AG09319 (cell line): ENCODE data around the gene ST6GALNAC4.

Experiments
- DNase-seq: peaks from one replicate; pipeline ENCODE4 v3.0.0-alpha.2; 2010; ENCODE audit warnings: low read depth; ENCODE audit errors: extremely low read depth
- TF ChIP-seq, protein P1 (sequence below): IDR thresholded peaks from 2 replicates; pipeline ENCODE4 v1.5.1; 2011; ENCODE audit warnings: low read depth, mild to moderate bottlenecking, inconsistent platforms, low read length, moderate library complexity

Gene ST6GALNAC4

DNA sequence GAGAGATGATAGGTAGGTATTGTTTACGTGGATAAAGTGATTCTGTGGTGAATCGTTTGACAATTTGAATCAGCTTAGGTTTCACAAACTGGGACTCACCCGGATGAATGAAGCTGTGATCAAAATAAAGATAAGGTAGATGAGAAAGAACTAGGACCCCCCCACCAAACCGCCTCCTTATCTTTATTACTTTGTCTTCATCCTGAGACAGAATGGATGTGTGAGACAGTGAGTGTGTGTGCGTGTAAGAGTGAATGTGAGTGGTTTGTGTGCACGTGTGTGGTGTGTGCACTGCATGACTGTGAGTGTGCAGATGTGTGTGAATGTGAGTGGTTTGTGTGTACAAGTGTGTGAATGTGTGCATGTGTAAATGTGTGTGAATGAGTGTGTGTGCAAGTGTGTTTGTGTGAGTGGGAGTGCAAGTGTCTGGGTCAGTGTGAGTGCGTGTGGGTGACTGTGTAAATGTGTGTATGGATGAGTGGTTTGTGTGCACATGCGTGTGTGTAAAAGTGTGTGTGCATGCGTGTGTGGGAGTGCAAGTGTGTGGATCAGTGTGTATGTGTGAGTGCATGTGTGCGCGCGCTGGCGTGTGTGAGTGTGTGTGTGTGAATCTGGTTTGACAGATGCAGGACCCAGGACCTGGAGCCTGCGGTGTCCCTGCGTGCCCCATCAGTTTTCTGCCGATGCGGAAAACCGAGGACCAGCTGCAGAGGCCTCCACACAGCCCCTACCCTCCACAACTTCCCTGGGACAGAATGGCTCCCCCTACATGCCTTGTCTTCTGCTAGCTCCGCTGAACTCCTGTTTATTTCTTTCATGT, 51.0 kb downstream of the ST6GALNAC4 start:
- no peak for DNase-seq
- TF ChIP-seq, protein P1, sequence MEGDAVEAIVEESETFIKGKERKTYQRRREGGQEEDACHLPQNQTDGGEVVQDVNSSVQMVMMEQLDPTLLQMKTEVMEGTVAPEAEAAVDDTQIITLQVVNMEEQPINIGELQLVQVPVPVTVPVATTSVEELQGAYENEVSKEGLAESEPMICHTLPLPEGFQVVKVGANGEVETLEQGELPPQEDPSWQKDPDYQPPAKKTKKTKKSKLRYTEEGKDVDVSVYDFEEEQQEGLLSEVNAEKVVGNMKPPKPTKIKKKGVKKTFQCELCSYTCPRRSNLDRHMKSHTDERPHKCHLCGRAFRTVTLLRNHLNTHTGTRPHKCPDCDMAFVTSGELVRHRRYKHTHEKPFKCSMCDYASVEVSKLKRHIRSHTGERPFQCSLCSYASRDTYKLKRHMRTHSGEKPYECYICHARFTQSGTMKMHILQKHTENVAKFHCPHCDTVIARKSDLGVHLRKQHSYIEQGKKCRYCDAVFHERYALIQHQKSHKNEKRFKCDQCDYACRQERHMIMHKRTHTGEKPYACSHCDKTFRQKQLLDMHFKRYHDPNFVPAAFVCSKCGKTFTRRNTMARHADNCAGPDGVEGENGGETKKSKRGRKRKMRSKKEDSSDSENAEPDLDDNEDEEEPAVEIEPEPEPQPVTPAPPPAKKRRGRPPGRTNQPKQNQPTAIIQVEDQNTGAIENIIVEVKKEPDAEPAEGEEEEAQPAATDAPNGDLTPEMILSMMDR: no peak

DNA sequence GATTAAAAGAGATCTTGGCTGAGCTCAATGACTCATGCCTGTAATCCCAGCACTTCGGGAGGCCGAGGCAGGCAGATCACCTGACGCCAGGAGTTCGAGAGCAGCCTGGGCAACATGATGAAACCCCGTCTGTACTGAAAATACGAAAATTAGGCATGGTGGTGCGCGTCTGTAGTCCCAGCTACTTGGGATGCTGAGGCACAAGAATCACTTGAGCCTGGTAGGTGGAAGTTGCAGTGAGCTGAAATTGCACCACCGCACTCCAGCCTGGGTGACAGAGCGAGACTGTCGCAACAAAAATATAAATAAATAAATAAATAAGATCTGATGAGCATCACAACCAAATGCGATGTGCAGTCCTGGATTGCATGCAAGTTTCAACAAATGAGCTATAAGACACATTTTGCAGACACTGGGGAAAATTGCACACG, 53.6 kb downstream of the ST6GALNAC4 start:
- no peak for DNase-seq
- TF ChIP-seq, protein P1: no peak

DNA sequence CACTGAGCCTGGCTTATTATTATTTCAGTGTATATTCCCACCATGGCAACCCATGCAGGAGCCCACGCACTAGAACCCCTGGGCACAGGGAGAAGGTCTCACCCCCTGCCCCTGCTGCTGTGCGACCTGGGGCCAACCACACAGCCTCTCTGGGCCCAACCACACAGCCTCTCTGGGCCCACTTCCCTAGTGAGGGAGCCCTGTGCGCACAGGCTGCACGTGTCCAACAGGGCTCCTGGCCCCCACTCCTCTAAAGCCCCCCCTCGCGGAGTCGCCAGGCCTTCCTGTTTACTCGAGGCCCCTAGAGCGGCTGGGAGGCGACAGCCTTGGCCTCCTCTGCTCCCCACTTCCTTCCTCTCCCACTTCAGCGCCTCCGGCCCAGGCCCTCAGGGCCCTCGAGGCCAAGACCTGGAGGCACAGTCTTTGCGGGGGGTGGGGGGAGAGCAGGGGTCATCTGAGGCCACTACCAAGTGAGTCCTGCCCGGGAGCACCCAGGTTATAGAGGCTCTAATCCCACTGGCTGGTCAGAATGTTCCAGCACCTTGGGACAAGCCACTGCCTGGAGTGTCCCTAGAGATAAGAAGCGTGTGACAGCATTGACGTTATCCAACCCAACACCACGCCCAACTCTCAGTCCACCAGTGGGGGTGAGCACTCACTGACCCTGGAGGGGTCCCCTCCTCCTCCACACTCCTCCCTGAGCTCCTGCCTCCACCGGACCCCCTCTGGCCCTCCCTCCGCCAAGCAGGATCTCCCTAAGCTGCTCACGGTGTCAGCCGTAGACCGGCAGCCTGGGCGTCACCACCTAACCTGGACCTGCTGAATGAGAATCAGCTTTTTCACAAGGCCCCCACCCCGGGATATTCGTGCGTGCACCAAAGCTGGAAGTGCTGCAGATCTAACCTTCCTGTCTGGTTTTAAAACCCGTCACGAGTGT, 54.5 kb downstream of the ST6GALNAC4 start:
- TF ChIP-seq, protein P1: no peak
- DNase-seq: no peak

DNA sequence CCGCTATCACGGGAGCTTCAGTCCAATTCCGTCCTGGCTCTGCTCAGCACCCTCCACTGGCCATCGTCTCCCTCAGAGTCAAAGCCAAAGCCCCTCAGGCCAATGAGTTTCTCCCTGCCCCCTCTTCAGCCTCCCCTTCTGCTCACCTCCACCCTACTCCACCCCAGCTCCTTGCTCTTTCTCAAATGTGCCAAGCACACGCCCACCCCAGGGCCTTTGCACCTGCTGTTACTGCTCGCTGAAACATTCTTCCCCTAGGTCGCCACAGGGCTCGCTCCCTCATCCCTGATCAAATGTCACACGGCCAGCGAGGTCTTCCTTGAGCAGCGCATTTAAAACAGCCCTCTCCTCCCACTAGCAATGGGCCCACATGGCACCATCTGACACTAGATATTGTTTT, 56.1 kb downstream of the ST6GALNAC4 start:
- DNase-seq: no peak
- TF ChIP-seq, protein P1: no peak

DNA sequence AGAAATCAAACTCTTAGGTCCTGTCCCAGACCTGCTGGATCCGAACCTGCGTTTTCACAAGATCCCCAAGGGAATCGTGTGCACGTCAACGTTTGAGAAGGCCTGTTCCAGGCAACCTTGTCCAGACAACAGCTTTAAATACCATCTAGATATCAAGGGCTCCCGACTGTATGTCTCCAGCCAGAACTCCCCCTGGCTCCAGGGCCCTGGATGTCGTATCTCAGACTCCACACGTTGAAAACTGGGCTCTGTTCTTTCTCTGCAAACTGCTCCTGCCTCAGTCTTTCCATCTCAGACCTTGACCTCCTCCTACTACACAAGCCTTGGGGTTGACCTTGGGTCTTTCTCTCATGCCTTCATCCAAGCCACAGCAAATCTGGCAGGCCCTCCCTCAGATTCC, 56.6 kb downstream of the ST6GALNAC4 start:
- no peak for DNase-seq
- TF ChIP-seq, protein P1: no peak

DNA sequence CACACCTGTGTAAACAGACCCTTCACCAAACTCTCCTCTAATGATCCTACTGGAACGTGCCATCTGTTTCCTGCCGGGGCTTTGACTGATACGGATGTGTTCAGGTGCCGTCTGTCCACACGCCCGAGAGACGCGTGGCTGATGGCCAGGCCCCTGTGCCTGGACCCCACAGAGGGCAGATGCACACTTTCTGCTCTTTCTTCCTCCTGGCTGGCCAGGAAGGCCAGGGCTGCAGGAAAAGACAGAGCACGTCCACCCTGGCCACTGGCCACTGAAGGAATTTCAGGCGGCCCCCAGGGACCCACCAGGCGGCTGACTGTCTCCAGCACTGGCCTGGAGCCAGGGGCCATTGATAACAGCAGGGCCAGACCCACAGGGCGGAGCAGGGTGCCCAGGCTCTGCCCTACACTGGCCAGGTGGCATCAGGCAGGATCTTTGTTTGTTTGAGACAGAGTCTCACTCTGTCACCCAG, 58.8 kb downstream of the ST6GALNAC4 start:
- DNase-seq: no peak
- TF ChIP-seq, protein P1: no peak
